Mesendoderm (in vitro differentiated cells): ENCODE results near the gene TAOK3.

Experiments used
- DNase-seq: peaks from one replicate; pipeline ENCODE4 v3.0.0; 2013
- H2AK5ac ChIP-seq: 2 replicates; pipeline ENCODE4 v1.6.1; 2013; ENCODE audit warnings: low read length, inconsistent platforms
- H2BK120ac ChIP-seq: 2 replicates; pipeline ENCODE4 v1.6.1; 2013; ENCODE audit warnings: low read depth, mild to moderate bottlenecking, low read length, moderate library complexity, mixed read lengths
- H2BK15ac ChIP-seq: replicated peaks from 2 replicates; pipeline ENCODE4 v1.6.1; 2013; ENCODE audit warnings: low read depth, mild to moderate bottlenecking, moderate library complexity
- H2BK5ac ChIP-seq: 2 replicates; pipeline ENCODE4 v1.6.1; 2013; ENCODE audit warnings: low read length, inconsistent platforms
- H3K18ac ChIP-seq: 2 replicates; pipeline ENCODE4 v1.6.1; 2013; ENCODE audit warnings: mild to moderate bottlenecking, low read length, mixed read lengths
- H3K23ac ChIP-seq: one replicate; pipeline ENCODE4 v1.6.1; 2013; ENCODE audit warnings: low read length
- H3K27ac ChIP-seq: 2 replicates; pipeline ENCODE4 v1.5.1; 2013; ENCODE audit warnings: low read depth, mild to moderate bottlenecking, inconsistent platforms, low read length, moderate library complexity
- H3K27me3 ChIP-seq: 2 replicates; pipeline ENCODE4 v1.6.1; 2013; ENCODE audit warnings: low read length, control low read depth, mild to moderate bottlenecking, inconsistent platforms; ENCODE audit not compliant: insufficient read depth, poor library complexity
- H3K36me3 ChIP-seq: 2 replicates; pipeline ENCODE4 v1.6.1; 2013; ENCODE audit warnings: low read length, inconsistent platforms; ENCODE audit not compliant: control insufficient read depth, insufficient read depth
- H3K4ac ChIP-seq: one replicate; pipeline ENCODE4 v1.6.1; 2013; ENCODE audit warnings: low read depth, mild to moderate bottlenecking, low read length, moderate library complexity
- H3K4me1 ChIP-seq: 2 replicates; pipeline ENCODE4 v1.6.1; 2013; ENCODE audit warnings: low read depth, low read length, inconsistent platforms; ENCODE audit not compliant: control insufficient read depth
- H3K4me2 ChIP-seq: 2 replicates; pipeline ENCODE4 v1.6.1; 2013; ENCODE audit warnings: low read length
- H3K4me3 ChIP-seq: 2 replicates; pipeline ENCODE4 v1.5.1; 2013; ENCODE audit warnings: mild to moderate bottlenecking, low read length
- H3K56ac ChIP-seq: one replicate; pipeline ENCODE4 v1.6.1; 2013; ENCODE audit warnings: low read length
- H3K79me1 ChIP-seq: 2 replicates; pipeline ENCODE4 v1.6.1; 2013; ENCODE audit warnings: low read length, inconsistent platforms
- H3K79me2 ChIP-seq: 2 replicates; pipeline ENCODE4 v1.6.1; 2013; ENCODE audit warnings: mild to moderate bottlenecking, low read length; ENCODE audit not compliant: control insufficient read depth, insufficient read depth
- H3K9ac ChIP-seq: 2 replicates; pipeline ENCODE4 v1.6.1; 2013; ENCODE audit warnings: low read length, inconsistent platforms
- H4K5ac ChIP-seq: one replicate; pipeline ENCODE4 v1.6.1; 2013; ENCODE audit warnings: low read length
- H4K8ac ChIP-seq: one replicate; pipeline ENCODE4 v1.6.1; 2013; ENCODE audit warnings: low read depth, mild to moderate bottlenecking, control low read depth, low read length, moderate library complexity
- WGBS: extraction: QIAGEN DNeasy Blood & Tissue Kit; methylation state at CpG from one replicate; pipeline ENCODE4 v1.1.7; 2013; ENCODE audit warnings: low lambda C conversion rate, missing lambda C conversion rate; ENCODE audit not compliant: insufficient coverage; ENCODE audit errors: extremely low coverage; 5-methylcytosine and 5-hydroxymethylcytosine counted together

The TAOK3 gene

DNA sequence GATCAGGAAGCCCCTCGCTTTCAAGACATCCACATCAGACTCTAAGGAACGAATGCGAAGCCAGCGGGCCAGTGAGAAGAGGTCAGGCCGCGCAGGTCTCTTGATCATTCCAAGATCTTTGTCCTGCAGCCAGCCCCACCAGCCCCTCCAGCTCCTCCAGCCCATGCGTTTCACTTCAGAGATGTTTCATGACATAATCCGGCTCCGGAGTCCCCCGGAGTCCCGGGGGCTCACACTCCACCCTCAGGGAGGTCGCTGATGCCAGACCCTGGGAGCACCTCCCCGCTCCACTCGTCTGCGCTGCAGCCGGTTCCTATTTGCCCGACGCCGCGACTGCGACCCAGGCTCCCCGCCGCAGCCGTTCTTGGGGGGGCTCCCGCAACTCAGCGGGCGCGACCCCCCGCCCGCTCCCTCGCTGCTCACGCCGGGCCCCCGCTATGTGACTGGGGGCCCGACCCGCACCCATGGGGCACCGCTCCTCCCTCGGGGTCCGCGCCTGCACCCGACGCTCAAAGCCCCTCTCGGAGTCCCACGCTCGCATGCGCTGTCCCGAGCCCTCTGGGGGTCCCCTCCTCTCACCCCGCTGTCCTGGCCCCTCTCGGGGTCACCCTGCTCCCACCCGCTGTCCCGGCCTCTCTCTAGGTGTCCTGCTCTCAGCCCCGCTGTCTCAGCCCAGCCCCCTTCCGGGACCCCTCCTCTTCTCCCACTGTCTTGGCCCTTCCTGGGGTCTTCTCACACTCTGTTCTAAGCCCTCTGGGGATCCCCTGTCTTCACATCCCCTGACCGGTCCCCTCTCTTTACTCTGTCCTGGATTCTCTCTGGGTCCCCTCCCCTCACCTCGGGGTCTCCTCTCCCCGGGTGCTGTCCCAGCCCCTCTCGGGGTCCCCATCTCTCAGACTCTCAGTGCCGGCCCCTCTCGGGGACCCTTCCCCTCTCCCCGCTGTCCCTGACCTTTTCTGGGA lies 1.1 kb downstream of the TAOK3 start:
- H3K4me2 ChIP-seq = peak overlapping the region; percentile 71
- H3K4me3 ChIP-seq = peak overlapping the region; percentile 62
- no peak overlapping the region for H2BK5ac ChIP-seq
- no peak overlapping the region for H2AK5ac ChIP-seq
- no peak overlapping the region for H3K4ac ChIP-seq
- peak overlapping the region; percentile 52 for H3K9ac ChIP-seq
- no peak overlapping the region for H3K27ac ChIP-seq
- peak overlapping the region; percentile 29 for H3K23ac ChIP-seq
- H4K8ac ChIP-seq = no peak overlapping the region
- H3K56ac ChIP-seq = peak overlapping the region; percentile 34
- peak; percentile 24 for DNase-seq
- no peak overlapping the region for H2BK15ac ChIP-seq
- H2BK120ac ChIP-seq = no peak overlapping the region
- H4K5ac ChIP-seq = no peak overlapping the region
- no peaks in the 10 kb centered on the region for H3K79me1 ChIP-seq
- H3K4me1 ChIP-seq = no peaks in the 10 kb centered on the region
- peak overlapping the region; percentile 22 for H3K18ac ChIP-seq
- no peaks in the 10 kb centered on the region for H3K79me2 ChIP-seq
- peaks cover 2% of the 10 kb centered on the region for H3K27me3 ChIP-seq
- no CpG with 5 or more reads among the region's 60 CpGs for WGBS
- no peaks in the 10 kb centered on the region for H3K36me3 ChIP-seq

- WGBS = no CpG with 5 or more reads among the region's 3 CpGs
Measured at GRCh38 chr12:118370601-118371000, 2.1 kb downstream of the TAOK3 start.

DNA sequence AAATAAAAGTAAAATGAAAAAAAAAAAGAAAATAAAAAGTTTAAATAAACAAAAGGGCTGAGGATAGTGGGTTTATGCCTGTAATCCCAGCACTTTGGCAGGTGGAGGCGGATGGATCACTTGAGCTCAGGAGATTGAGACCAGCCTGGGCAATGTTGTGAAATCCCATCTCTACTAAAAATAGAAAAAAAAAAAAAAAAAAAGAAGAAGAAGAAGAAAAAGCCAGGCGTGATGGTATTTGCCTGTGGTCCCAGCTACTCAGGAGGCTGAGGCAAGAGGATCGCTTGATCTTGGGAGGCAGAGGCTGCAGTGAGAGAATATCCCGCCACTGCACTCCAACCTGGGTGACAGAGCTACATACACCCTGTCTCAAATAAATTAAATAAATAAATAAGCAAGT lies 3.9 kb downstream of the TAOK3 start:
- H4K5ac ChIP-seq = no peak overlapping the region
- H2BK5ac ChIP-seq = no peak overlapping the region
- no peak overlapping the region for H3K18ac ChIP-seq
- no peaks in the 10 kb centered on the region for H3K79me2 ChIP-seq
- H3K56ac ChIP-seq = no peak overlapping the region
- no peak for DNase-seq
- H3K27ac ChIP-seq = no peak overlapping the region
- H3K9ac ChIP-seq = no peak overlapping the region
- no peaks in the 10 kb centered on the region for H3K79me1 ChIP-seq
- H3K4me1 ChIP-seq = no peaks in the 10 kb centered on the region
- H3K27me3 ChIP-seq = peaks cover 2% of the 10 kb centered on the region
- no peak overlapping the region for H2BK120ac ChIP-seq
- H3K23ac ChIP-seq = no peak overlapping the region
- H3K4me2 ChIP-seq = no peak overlapping the region
- H3K4ac ChIP-seq = no peak overlapping the region
- no peak overlapping the region for H2BK15ac ChIP-seq
- WGBS = no CpG with 5 or more reads among the region's 4 CpGs
- no peak overlapping the region for H4K8ac ChIP-seq
- no peaks in the 10 kb centered on the region for H3K36me3 ChIP-seq
- no peak overlapping the region for H2AK5ac ChIP-seq
- no peak overlapping the region for H3K4me3 ChIP-seq

More at GRCh38 chr12:118370601-118371000, 2.1 kb downstream of the TAOK3 start:
- no peak overlapping the region for H2BK15ac ChIP-seq
- H2AK5ac ChIP-seq = no peak overlapping the region
- no peak overlapping the region for H3K23ac ChIP-seq
- H2BK120ac ChIP-seq = no peak overlapping the region
- no peak overlapping the region for H3K4me2 ChIP-seq
- no peak overlapping the region for H3K27ac ChIP-seq
- peak; percentile 28 for DNase-seq
- H3K79me1 ChIP-seq = no peaks in the 10 kb centered on the region
- no peaks in the 10 kb centered on the region for H3K36me3 ChIP-seq
- H3K4me3 ChIP-seq = no peak overlapping the region
- no peak overlapping the region for H3K9ac ChIP-seq
- no peak overlapping the region for H4K5ac ChIP-seq
- no peak overlapping the region for H4K8ac ChIP-seq
- no peak overlapping the region for H3K56ac ChIP-seq
- H3K4ac ChIP-seq = no peak overlapping the region
- no peak overlapping the region for H2BK5ac ChIP-seq
- no peak overlapping the region for H3K18ac ChIP-seq
- no peaks in the 10 kb centered on the region for H3K4me1 ChIP-seq
- no peaks in the 10 kb centered on the region for H3K79me2 ChIP-seq
- H3K27me3 ChIP-seq = peaks cover 2% of the 10 kb centered on the region

DNA sequence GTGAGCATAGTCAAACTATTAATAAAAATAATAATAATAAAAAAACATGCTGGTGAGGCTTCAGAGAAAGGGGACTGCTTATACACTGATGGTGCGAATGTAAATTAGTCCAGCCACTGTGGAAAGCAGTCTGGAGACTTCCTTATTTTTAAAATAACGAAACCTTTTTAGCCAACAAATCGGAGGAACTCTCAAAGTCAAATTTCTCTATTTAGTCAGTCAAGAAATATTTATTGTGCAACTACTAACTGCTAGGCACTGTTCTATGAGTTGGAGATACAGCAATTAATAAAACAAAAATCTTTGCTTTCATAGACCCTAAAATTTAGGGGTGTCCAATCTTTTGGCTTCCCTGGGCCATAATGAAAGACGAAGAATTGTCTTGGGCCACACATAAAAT lies 10.8 kb downstream of the TAOK3 start:
- no peaks in the 10 kb centered on the region for H3K4me1 ChIP-seq

GRCh38 chr12:118361092-118361404 lies 11.7 kb downstream of the TAOK3 start:
- H3K56ac ChIP-seq = no peak overlapping the region
- H3K4me1 ChIP-seq = no peaks in the 10 kb centered on the region
- no peak for DNase-seq
- no peaks in the 10 kb centered on the region for H3K79me1 ChIP-seq
- no peak overlapping the region for H2BK5ac ChIP-seq
- H3K23ac ChIP-seq = no peak overlapping the region
- H3K9ac ChIP-seq = no peak overlapping the region
- no peak overlapping the region for H2BK120ac ChIP-seq
- H2AK5ac ChIP-seq = no peak overlapping the region
- H3K4ac ChIP-seq = no peak overlapping the region
- no peaks in the 10 kb centered on the region for H3K79me2 ChIP-seq
- no peak overlapping the region for H4K8ac ChIP-seq
- no peak overlapping the region for H4K5ac ChIP-seq
- H3K36me3 ChIP-seq = no peaks in the 10 kb centered on the region
- WGBS = no CpG with 5 or more reads among the region's 5 CpGs
- H3K4me3 ChIP-seq = no peak overlapping the region
- no peak overlapping the region for H3K27ac ChIP-seq
- H3K18ac ChIP-seq = no peak overlapping the region
- H3K27me3 ChIP-seq = no peaks in the 10 kb centered on the region
- no peak overlapping the region for H3K4me2 ChIP-seq
- no peak overlapping the region for H2BK15ac ChIP-seq

More for the DNA sequence above, 10.8 kb downstream of the TAOK3 start:
- WGBS = no CpG with 5 or more reads among the region's 4 CpGs
- Histone ChIP-seq H3K79me2 (no peaks in the 10 kb centered on the region), H2BK5ac (no peak overlapping the region), H3K9ac (no peak overlapping the region), H3K56ac (no peak overlapping the region), H3K27ac (no peak overlapping the region), H4K8ac (no peak overlapping the region), H3K79me1 (no peaks in the 10 kb centered on the region), H2BK15ac (no peak overlapping the region), H2AK5ac (no peak overlapping the region), H3K36me3 (no peaks in the 10 kb centered on the region), H3K4me3 (no peak overlapping the region), H3K18ac (no peak overlapping the region), H3K4me2 (no peak overlapping the region), H3K27me3 (no peaks in the 10 kb centered on the region), H3K4ac (no peak overlapping the region), H2BK120ac (no peak overlapping the region), H3K23ac (no peak overlapping the region), H4K5ac (no peak overlapping the region)
- no peak for DNase-seq

DNA sequence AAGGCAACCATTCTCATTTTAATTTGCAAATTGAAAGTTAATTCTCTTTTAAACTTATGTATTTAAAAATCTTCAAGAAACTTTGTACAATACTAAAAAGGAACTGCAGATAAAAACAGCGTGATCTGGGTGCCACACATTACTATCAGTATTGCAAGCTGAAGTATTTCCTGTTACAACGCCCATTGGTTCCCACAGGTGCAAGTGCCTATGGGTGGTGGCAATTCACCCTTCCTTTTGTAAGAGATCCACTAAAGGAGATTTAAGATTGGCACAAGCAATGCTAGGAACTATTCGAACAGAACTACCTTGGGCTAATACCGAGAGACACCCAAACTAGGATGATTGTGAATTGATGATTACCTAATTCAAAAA lies 13.2 kb downstream of the TAOK3 start:
- Histone ChIP-seq H3K79me1 (no peaks in the 10 kb centered on the region), H4K5ac (no peak overlapping the region), H3K4me1 (no peaks in the 10 kb centered on the region), H3K27me3 (no peaks in the 10 kb centered on the region), H4K8ac (no peak overlapping the region), H2BK120ac (no peak overlapping the region), H3K27ac (no peak overlapping the region), H3K36me3 (no peaks in the 10 kb centered on the region), H3K4ac (no peak overlapping the region), H2AK5ac (no peak overlapping the region), H3K23ac (no peak overlapping the region), H2BK15ac (no peak overlapping the region), H3K18ac (no peak overlapping the region), H3K4me3 (no peak overlapping the region), H3K9ac (no peak overlapping the region), H3K56ac (no peak overlapping the region), H3K4me2 (no peak overlapping the region), H3K79me2 (no peaks in the 10 kb centered on the region), H2BK5ac (no peak overlapping the region)
- DNase-seq = no peak
- no CpG with 5 or more reads among the region's 4 CpGs for WGBS
